Measurements from ENCODE around the gene IGFLR1.
"Not testable (repeated sequence)": the region's sequence is repeated elsewhere in the genome, so short reads cannot be mapped to it uniquely, and the experiment has no call there.

Gene IGFLR1

GRCh38 chr19:35704218-35704617 lies 38.0 kb downstream of the IGFLR1 start, which contains the start of gene ZBTB32:
Gene ZBTB32 (plus strand): TSS chr19:35704558. CDS start chr19:35714627, 10,069 bp downstream.
- DNase-seq = no peak

- DNase-seq = no peak
These were observed 38.9 kb downstream of the IGFLR1 start for GRCh38 chr19:35703343-35703742.

GRCh38 chr19:35702223-35703012 lies 39.8 kb downstream of the IGFLR1 start:
- DNase-seq = peak; percentile 97

- DNase-seq = no peak
These were observed 45.4 kb downstream of the IGFLR1 start for GRCh38 chr19:35696835-35697234.

- no peak for DNase-seq
These were observed 46.3 kb downstream of the IGFLR1 start for GRCh38 chr19:35695895-35696422.

GRCh38 chr19:35693835-35694599 lies 48.2 kb downstream of the IGFLR1 start:
- no peak for DNase-seq

- DNase-seq = no peak
These were observed 48.8 kb downstream of the IGFLR1 start for GRCh38 chr19:35693422-35693821.

- no peak for DNase-seq
These were observed 50.2 kb downstream of the IGFLR1 start for GRCh38 chr19:35692010-35692409.

GRCh38 chr19:35691106-35691505 lies 51.1 kb downstream of the IGFLR1 start:
- not testable (repeated sequence) for DNase-seq

GRCh38 chr19:35689836-35690235 lies 52.4 kb downstream of the IGFLR1 start:
- no peak for DNase-seq

All from SHP77 treated with DMSO at 0.1 percent for 48 hours (cell line).